ENCODE results near the gene FERMT1. TPM values are rescaled to one million over a fixed set of nuclear protein-coding genes. Genes with fewer than 3 reads are reported as not detected.
"Not testable (repeated sequence)": the region's sequence is repeated elsewhere in the genome, so short reads cannot be mapped to it uniquely, and the experiment has no call there.

FERMT1 gene
- polyA plus RNA-seq, 3 donors: 3.6 to 5.6 (median 5.2) TPM

DNA sequence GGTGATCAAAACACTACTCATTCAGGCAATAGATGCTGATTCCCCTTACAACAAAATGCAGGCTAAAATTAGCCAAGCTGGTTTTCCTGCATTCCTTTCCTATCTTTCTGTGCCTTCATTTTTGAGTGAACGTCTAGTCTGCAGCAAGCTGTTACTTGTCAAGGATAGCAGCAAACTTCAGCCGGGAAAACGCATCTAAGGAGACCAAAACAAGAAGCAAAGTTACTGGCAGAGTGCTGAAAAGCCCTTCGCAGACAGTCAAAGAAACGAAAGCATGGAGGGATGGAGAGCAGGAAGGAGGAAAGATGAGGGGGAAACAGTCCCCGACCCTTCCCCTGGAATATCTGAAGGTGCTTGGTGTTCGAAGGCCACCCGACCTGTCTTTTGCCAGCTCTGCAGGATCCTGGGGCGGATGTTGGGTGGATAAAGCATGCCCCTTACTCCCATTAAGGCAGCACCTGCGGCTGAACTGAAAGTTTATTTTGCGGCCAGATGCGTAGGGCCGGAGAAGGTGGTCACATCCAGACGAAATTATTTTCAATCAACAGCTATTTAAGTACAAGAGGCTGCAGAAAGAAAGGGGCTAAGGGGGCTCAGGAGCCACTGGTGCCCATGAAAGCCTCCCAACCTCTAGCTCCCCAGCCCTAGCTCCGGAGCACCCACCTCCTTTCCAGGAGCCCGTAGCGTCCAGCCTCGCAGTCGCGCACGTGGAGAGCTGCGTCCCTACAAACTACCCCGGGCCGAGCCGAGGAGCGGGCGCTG, 538 bp downstream of the FERMT1 start:
- DNase-seq (ENCODE audit: extremely low read depth in 1 of 11, low read depth in 9 of 11, low spot score in 4 of 11): peak in 4 of 11 donors; percentile 17 to 32 (median 19)

- no peak for DNase-seq (ENCODE audit: extremely low read depth in 1 of 11, low read depth in 9 of 11, low spot score in 4 of 11)
Measured at GRCh38 chr20:6121504-6121903, 1.3 kb downstream of the FERMT1 start.

GRCh38 chr20:6120491-6120988, 2.3 kb downstream of the FERMT1 start:
- DNase-seq (ENCODE audit: extremely low read depth in 1 of 11, low read depth in 9 of 11, low spot score in 4 of 11): no peak

DNA sequence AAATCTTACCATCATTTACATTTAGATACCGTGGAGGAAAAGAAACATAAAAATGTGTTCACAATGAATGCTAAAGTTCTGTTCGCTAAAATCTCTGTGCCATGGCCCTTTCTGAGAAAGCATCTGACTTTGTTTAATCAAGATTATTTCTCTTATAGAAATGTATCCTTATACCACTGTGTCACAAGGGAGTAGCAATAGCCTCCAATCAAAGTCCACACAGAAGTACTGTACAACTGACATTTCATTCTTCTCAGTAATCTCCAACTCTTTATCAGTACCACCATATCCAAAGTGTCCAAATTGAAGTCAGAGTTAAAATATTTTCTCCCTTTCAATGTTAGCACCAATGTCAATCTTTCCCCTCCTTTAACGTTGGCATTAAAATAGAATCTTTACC, 6.1 kb downstream of the FERMT1 start:
- DNase-seq (ENCODE audit: extremely low read depth in 1 of 11, low read depth in 9 of 11, low spot score in 4 of 11): no peak

DNA sequence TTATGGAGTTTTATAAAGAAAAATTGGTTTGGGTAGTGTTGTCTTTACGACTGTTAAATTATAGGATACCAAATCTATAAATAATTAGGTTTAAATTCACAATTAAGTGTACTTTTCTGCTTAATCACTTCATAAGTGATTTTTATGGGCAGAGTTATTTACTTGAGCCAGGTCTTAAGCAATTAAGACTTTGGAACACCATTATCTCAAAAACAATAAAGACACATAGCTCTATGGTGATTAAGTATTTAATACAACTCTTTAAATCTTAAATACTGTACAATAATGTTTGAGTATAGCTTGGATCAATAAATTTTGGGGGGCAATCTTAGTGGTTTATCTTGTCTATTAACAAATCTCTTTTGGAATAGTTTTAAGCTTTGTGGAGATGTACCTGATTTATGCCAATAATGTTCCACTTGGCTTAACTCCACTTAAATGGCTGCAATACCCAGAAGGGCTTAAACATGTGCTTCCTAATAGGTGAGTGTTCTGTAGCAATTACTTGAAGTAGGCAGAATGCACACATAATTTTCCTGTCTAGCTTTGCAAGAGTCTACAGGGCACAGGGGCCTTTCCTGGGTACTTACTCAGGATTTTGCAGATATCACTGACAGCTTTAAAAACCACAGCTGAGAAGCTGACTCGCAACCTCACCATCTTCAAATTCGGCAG, 7.5 kb downstream of the FERMT1 start:
- no peak for DNase-seq (ENCODE audit: extremely low read depth in 1 of 11, low read depth in 9 of 11, low spot score in 4 of 11)

GRCh38 chr20:6114696-6115095, 8.1 kb downstream of the FERMT1 start:
- DNase-seq (ENCODE audit: extremely low read depth in 1 of 11, low read depth in 9 of 11, low spot score in 4 of 11): no peak

DNA sequence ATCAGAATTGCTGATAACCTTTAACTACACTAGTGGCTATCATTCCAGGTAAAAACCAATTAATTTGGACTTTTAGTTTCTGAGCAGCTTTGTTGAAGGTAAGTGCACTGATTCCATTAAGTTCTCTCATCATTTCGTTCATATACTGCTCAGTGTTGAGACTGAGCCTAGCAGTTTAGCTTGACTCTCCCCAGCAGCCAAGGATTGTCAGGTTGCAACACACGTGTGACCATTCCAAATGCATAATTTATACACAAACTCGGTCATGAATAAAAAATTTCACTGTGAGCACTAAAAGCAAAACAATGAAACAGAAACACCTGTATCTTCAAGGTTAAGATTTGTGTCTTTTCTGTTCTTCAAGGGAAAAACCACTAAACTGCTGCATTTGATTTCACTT, 8.9 kb downstream of the FERMT1 start:
- no peak for DNase-seq (ENCODE audit: extremely low read depth in 1 of 11, low read depth in 9 of 11, low spot score in 4 of 11)

DNA sequence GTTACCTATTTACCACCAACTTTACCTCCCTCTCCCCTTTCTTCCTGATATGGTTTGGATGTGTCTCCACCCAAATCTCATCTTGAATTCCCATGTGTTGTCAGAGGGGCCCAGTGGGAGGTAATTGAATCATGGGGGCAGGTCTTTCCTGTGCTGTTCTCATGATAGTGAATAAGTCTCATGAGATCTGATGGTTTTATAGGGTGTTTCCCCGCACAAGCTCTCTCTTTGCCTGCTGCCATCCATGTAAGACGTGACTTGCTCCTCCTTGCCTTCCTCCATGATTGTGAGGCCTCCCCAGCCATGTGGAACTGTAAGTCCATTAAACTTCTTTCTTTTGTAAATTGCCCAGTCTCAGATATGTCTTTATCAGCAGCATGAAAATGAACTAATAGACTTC, 9.9 kb downstream of the FERMT1 start:
- DNase-seq (ENCODE audit: extremely low read depth in 1 of 11, low read depth in 9 of 11, low spot score in 4 of 11): not testable (repeated sequence)

- no peak for DNase-seq (ENCODE audit: extremely low read depth in 1 of 11, low read depth in 9 of 11, low spot score in 4 of 11)
Measured at GRCh38 chr20:6108330-6108729, 14.5 kb downstream of the FERMT1 start.

- no peak for DNase-seq (ENCODE audit: extremely low read depth in 1 of 11, low read depth in 9 of 11, low spot score in 4 of 11)
Measured at GRCh38 chr20:6104493-6105188, 18.2 kb downstream of the FERMT1 start.

- no peak for DNase-seq (ENCODE audit: extremely low read depth in 1 of 11, low read depth in 9 of 11, low spot score in 4 of 11)
Measured at GRCh38 chr20:6103301-6103700, 19.5 kb downstream of the FERMT1 start.

DNA sequence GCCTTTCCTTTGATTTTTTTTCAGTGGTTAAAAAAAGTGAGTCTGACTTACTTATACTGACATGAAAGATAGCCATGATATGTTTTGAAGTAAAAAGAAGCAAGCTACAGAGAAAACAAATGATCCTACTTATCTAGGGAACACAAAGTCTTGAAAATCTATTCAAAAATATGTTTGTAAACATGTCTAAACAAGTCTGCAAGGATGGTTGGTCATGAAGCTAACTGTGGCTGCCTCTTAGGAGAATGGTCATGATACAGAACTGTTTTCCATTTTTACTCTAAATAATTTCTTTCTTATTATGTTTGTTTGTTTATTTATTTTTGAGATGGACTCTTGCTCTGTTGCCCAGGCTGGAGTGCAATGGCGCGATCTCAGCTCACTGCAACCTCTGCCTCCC, 21.5 kb downstream of the FERMT1 start:
- no peak for DNase-seq (ENCODE audit: extremely low read depth in 1 of 11, low read depth in 9 of 11, low spot score in 4 of 11)

DNA sequence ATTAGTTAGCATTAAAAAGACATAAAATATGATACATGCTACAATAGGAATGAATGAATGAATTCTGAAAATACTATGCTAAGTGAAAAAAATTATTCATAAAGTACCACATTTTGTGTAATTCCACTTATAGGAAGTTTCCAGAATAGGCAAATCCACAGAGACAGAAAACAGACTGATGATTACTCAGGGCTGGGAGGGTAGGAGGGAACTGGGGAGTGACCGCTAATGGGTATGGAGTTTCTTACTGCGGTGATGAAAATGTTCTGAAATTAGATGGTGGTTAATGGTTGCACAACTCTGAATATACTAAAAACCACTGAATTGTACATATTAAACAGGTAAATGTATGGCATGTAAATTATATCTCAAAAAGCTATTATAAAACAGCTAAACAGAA, 22.6 kb downstream of the FERMT1 start:
- no peak for DNase-seq (ENCODE audit: extremely low read depth in 1 of 11, low read depth in 9 of 11, low spot score in 4 of 11)

DNA sequence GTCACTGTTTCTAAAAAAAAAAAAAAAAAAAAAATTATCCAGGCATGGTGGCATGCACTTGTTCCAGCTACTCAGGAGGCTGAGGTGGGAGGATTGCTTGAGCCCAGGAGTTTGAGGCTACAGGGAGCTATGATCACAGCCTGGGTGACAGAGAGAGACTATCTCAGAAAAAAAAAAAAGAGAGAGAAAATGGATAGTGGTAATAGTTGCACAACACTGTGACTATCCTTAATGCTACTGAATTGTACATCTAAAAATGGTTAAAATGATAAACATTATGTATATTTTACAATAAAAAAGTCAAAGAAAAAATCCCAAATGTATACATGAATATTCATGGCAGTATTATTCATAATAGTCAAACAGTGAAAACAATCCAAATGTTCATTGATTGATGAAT, 23.0 kb downstream of the FERMT1 start:
- DNase-seq (ENCODE audit: extremely low read depth in 1 of 11, low read depth in 9 of 11, low spot score in 4 of 11): no peak

DNA sequence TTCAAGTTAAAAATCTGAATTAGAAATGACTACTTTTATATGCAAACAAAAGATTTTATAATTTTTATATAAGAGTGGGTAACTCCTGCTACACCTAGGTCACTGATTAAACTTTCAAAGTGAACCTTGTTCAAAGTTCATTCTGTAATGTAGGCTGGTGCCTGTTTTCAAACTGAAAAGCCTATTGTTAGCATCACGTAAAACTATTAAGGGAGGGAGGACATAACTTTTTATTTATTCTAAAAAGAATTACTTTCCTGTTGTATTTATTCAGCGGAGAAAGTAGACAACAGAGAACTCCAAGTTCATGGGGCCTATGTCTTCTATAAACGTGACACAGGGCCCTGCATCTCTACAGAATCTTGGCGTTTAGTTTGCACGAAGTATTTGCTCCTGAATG, 27.4 kb downstream of the FERMT1 start:
- no peak for DNase-seq (ENCODE audit: extremely low read depth in 1 of 11, low read depth in 9 of 11, low spot score in 4 of 11)

- no peak for DNase-seq (ENCODE audit: extremely low read depth in 1 of 11, low read depth in 9 of 11, low spot score in 4 of 11)
Measured at GRCh38 chr20:6094565-6094964, 28.3 kb downstream of the FERMT1 start.

DNA sequence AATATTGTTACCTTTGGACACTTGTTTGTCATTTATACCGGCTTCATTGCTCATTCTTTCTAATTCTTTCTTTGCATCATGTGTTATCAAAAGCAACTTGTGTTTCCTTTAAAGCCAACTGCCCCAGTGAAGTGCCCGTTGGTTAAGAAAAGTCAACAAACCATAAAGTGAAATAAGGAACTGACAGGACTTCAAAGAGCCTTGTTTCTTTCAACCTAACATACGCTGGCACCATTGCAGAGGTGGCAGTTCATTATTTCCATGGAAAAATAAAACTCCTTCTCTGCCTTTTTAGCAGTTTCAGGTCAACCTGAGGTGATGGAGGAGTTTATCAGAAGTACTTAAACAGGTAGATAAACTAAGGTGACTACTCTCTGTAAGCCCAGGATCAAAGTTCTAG, 28.8 kb downstream of the FERMT1 start:
- no peak for DNase-seq (ENCODE audit: extremely low read depth in 1 of 11, low read depth in 9 of 11, low spot score in 4 of 11)

GRCh38 chr20:6091661-6092060, 31.2 kb downstream of the FERMT1 start:
- no peak for DNase-seq (ENCODE audit: extremely low read depth in 1 of 11, low read depth in 9 of 11, low spot score in 4 of 11)

GRCh38 chr20:6086868-6087267, 36.0 kb downstream of the FERMT1 start:
- no peak for DNase-seq (ENCODE audit: extremely low read depth in 1 of 11, low read depth in 9 of 11, low spot score in 4 of 11)

DNA sequence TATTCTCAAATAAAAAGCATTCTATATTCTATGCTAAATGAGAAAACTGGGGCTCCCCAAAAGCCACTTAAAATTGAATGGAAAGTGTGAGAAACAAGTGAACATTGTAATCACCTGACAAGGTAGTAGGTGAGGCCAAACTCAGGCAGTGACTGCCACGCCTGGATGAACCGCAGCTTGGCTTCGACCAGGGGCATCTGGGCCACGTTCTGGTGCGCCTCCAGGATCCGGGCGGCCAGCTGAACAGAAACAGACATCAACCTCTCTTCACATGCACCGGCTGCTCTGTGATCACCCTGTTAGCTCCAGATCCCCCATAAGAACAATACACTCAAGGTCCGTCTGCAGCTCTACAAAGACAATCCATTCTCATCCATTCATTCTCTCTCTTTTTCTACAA, 38.9 kb downstream of the FERMT1 start:
- no peak for DNase-seq (ENCODE audit: extremely low read depth in 1 of 11, low read depth in 9 of 11, low spot score in 4 of 11)
